ENCODE data around the gene VPS11. TPM values are rescaled to one million over a fixed set of nuclear protein-coding genes. Genes with fewer than 3 reads are reported as not detected.

Gene VPS11
- polyA plus RNA-seq, 2 of the 4 experiments (the other 2 are of a cell fraction): 4.6 to 12.0 TPM

DNA sequence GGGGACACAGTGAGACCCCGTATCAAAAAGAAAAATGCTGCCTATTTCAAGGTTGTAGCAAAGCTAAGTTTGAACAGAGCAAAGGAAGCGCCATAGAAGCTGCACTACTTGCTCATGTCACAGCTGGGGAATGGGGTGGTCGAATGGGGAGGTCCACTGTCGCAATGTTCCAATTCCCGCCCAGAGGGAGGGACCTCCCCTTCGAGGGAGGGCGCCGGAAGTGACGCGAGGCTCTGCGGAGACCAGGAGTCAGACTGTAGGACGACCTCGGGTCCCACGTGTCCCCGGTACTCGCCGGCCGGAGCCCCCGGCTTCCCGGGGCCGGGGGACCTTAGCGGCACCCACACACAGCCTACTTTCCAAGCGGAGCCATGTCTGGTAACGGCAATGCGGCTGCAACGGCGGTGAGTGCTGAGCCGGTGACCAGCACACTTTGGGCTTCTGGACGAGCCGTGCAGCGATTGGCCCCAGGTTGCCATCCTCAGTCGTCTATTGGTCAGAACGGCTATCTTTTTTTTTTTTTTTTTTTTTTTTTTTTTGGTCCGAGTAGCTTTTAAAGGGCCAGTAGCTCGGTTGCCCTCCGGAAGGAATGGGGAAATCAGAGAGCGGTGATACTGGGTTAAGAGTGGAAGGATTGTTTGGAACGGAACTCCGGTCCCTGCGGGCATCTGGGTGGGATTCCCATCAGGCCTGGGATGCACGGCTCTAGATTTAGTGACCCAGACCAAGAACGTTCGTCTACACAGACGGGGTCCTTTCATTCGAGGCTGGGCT is 17.2 kb downstream of the VPS11 start, which contains the start of gene HMBS:
HMBS (plus strand) TSS at position 219 of the 774 bp plus-strand sequence; CDS start at position 372, 153 bp downstream.
- DNase-seq (ENCODE audit: low read depth in 1 of 2, low spot score in 1 of 2): peak; percentile 78 to 92
- FAIRE-seq: no peak
- H3K4me2 ChIP-seq: peak within 1 kb of the TSS; percentile 99
- ChIA-PET CTCF (interaction anchor here (1.1 to 3.5 kb wide), 3 partner anchors 10 to 254 kb away, joined by 4 to 21 read pairs (median 5); a partner anchor contains a TSS), POLR2A (interaction anchor here (0.5 to 2.7 kb wide), 26 partner anchors 9 to 1711 kb away, joined by 3 to 33 read pairs (median 4); partner anchors contain the start of genes C2CD2L, CBL, DPAGT1 and VPS11)
- TF ChIP-seq, protein P1, sequence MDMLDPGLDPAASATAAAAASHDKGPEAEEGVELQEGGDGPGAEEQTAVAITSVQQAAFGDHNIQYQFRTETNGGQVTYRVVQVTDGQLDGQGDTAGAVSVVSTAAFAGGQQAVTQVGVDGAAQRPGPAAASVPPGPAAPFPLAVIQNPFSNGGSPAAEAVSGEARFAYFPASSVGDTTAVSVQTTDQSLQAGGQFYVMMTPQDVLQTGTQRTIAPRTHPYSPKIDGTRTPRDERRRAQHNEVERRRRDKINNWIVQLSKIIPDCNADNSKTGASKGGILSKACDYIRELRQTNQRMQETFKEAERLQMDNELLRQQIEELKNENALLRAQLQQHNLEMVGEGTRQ (IDR thresholded peaks at IDR 0.05): peak; percentile 64
- TF ChIP-seq MYC (IDR thresholded peaks at IDR 0.05; ENCODE audit: borderline replicate concordance, low read length): 0 out of 2 replicates have a peak, but pooled peaks have one; percentile 39
- no peak for TF ChIP-seq HDAC2 (IDR thresholded peaks at IDR 0.05)
- no peak for TF ChIP-seq TP53 (CRISPR knock-in tag; IDR thresholded peaks at IDR 0.05)
- peak in 1 of 2 experiments; percentile 85; a peak in 3 of 4 replicates for TF ChIP-seq CEBPB (IDR thresholded peaks at IDR 0.05)
- TF ChIP-seq, protein P2, sequence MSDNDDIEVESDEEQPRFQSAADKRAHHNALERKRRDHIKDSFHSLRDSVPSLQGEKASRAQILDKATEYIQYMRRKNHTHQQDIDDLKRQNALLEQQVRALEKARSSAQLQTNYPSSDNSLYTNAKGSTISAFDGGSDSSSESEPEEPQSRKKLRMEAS (IDR thresholded peaks at IDR 0.05): peak; percentile 84
- TF ChIP-seq JUN (IDR thresholded peaks at IDR 0.05): peak; percentile 46 to 87; a peak in 4 of 5 replicates
- TF ChIP-seq RFX5 (IDR thresholded peaks at IDR 0.05): peak; percentile 68; the same call in 1 of the 2 replicates
- TF ChIP-seq, protein P3, sequence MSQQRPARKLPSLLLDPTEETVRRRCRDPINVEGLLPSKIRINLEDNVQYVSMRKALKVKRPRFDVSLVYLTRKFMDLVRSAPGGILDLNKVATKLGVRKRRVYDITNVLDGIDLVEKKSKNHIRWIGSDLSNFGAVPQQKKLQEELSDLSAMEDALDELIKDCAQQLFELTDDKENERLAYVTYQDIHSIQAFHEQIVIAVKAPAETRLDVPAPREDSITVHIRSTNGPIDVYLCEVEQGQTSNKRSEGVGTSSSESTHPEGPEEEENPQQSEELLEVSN (IDR thresholded peaks at IDR 0.05; ENCODE audit: borderline replicate concordance, low read depth): peak; percentile 86
- TF ChIP-seq CHD2 (IDR thresholded peaks at IDR 0.05; ENCODE audit: low read length, partially characterized antibody): no peak
- peak; percentile 76; the same call in 1 of the 2 replicates for TF ChIP-seq PHF8 (IDR thresholded peaks at IDR 0.05; ENCODE audit: borderline replicate concordance, low read depth)
- TF ChIP-seq POLR2A (IDR thresholded peaks at IDR 0.05; ENCODE audit: low read length): peak; percentile 75
- TF ChIP-seq ATOH8 (CRISPR knock-in tag; IDR thresholded peaks at IDR 0.05; ENCODE audit: low read depth): no peak
- TF ChIP-seq, protein P4, sequence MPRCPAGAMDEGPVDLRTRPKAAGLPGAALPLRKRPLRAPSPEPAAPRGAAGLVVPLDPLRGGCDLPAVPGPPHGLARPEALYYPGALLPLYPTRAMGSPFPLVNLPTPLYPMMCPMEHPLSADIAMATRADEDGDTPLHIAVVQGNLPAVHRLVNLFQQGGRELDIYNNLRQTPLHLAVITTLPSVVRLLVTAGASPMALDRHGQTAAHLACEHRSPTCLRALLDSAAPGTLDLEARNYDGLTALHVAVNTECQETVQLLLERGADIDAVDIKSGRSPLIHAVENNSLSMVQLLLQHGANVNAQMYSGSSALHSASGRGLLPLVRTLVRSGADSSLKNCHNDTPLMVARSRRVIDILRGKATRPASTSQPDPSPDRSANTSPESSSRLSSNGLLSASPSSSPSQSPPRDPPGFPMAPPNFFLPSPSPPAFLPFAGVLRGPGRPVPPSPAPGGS (IDR thresholded peaks at IDR 0.05): peak; percentile 66; the same call in 1 of the 3 replicates
- H3K4me1 ChIP-seq: peaks cover 22% of the 10 kb centered on the region
- H3K4me3 ChIP-seq: peak within 1 kb of the TSS; percentile 81
- H3K27ac ChIP-seq: peak within 1 kb of the TSS; percentile 88 to 96
- under 1% methylated on average over 29 of the region's 45 CpGs for WGBS (ENCODE audit: missing lambda C conversion rate)
- peak; percentile 93 to 96 for ATAC-seq
- no peaks in the 10 kb centered on the region for H3K9me3 ChIP-seq

- 0% methylated on average over 12 of the region's 13 CpGs for WGBS (ENCODE audit: missing lambda C conversion rate)
- H3K4me3 ChIP-seq: peak overlapping the region; percentile 81
- TF ChIP-seq NFE2L2 (conservative IDR thresholded peaks at IDR 0.05; ENCODE audit: low read length): no peak
- ATAC-seq (peak in 1 of 2 experiments; percentile 42; a peak in 3 of 6 replicates), DNase-seq (ENCODE audit: low read depth in 1 of 2, low spot score in 1 of 2) (no peak), FAIRE-seq (no peak)
- POLR2A ChIA-PET: interaction anchor here (0.5 to 2.7 kb wide), 25 partner anchors 9 to 1712 kb away, joined by 3 to 33 read pairs (median 4); partner anchors contain the start of genes C2CD2L, DPAGT1 and VPS11
- no peaks in the 10 kb centered on the region for H3K9me3 ChIP-seq
- H3K27ac ChIP-seq: peak overlapping the region; percentile 88 to 96
- peak overlapping the region; percentile 99 for H3K4me2 ChIP-seq
- CTCF ChIA-PET: interaction anchor here (1.1 to 3.5 kb wide), 3 partner anchors 9 to 253 kb away, joined by 5 to 21 read pairs (median 5); a partner anchor contains a TSS
- H3K4me1 ChIP-seq: peaks cover 22% of the 10 kb centered on the region
Measured at GRCh38 chr11:119085437-119085847, 17.8 kb downstream of the VPS11 start.

DNA sequence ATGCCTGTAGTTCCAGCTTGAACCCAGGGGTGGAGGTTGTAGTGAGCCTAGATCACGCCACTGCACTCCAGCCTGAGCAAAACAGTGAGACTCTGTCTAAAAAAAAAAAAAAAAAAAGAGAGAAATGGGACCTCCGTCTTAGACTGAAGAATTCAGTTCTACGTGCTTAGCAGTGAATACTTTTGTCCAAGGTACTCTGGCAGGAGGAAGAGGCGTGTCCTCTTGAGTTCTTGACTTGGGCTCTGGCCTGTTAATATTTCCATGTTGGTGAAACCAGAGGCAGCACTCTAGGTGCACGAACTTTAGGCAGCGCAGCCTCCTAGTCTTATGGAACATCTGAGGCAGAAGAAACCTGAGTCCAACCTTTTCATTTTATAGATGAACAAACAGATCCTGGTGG is 19.5 kb downstream of the VPS11 start:
- Histone ChIP-seq H3K4me1 (peaks cover 30% of the 10 kb centered on the region), H3K9me3 (no peaks in the 10 kb centered on the region), H3K27ac (peak overlapping the region in 1 of 2 experiments; percentile 56; a peak in 2 of 6 replicates), H3K4me2 (peak overlapping the region; percentile 42), H3K4me3 (no peak overlapping the region)
- TF ChIP-seq KDM5A (IDR thresholded peaks at IDR 0.05) (no peak), FOXS1 (CRISPR knock-in tag; IDR thresholded peaks at IDR 0.05) (no peak), FOSB (CRISPR knock-in tag; IDR thresholded peaks at IDR 0.05) (no peak), ZFP36 (IDR thresholded peaks at IDR 0.05; ENCODE audit: borderline replicate concordance, partially characterized antibody) (no peak), FOSL2 (IDR thresholded peaks at IDR 0.05) (no peak), FOSL2 (CRISPR knock-in tag; IDR thresholded peaks at IDR 0.05) (no peak), ZNF302 (CRISPR knock-in tag; IDR thresholded peaks at IDR 0.05) (no peak), HOXB13 (CRISPR knock-in tag; IDR thresholded peaks at IDR 0.05; ENCODE audit: low read depth) (no peak), NPAS2 (CRISPR knock-in tag; IDR thresholded peaks at IDR 0.05; ENCODE audit: borderline replicate concordance) (no peak), HOXB5 (CRISPR knock-in tag; IDR thresholded peaks at IDR 0.05) (no peak)
- TF ChIP-seq, protein P3 (IDR thresholded peaks at IDR 0.05; ENCODE audit: borderline replicate concordance, low read depth): no peak
- ATAC-seq (no peak), DNase-seq (ENCODE audit: low read depth in 1 of 2, low spot score in 1 of 2) (no peak), FAIRE-seq (no peak)
- ChIA-PET CTCF (interaction anchor here (0.6 kb wide), 1 partner anchor 10 kb away, joined by 3 read pairs; no protein-coding TSS in a partner anchor), POLR2A (interaction anchor here (1.2 kb wide), 1 partner anchor 30 kb away, joined by 3 read pairs; the partner anchor contains the start of gene HYOU1)
- WGBS (ENCODE audit: missing lambda C conversion rate): 89% methylated on average over 6 of the region's 6 CpGs
